CD14-positive monocyte (primary cell): ENCODE measurements around the gene OSBPL6. TPM values are rescaled to one million over a fixed set of nuclear protein-coding genes. Genes with fewer than 3 reads are reported as not detected.

Experiments
- DNase-seq, 3 donors: peaks; one replicate each; pipeline ENCODE4 v3.0.0-alpha.2; 2011 to 2022
- H2AFZ ChIP-seq: 2 replicates; pipeline ENCODE4 v1.6.0; 2012; ENCODE audit warnings: mild to moderate bottlenecking, low read depth, low read length, inconsistent platforms; ENCODE audit not compliant: insufficient read depth, poor library complexity, severe bottlenecking
- H3K27ac ChIP-seq, 2 donors: 1 replicate in 1 of 2; 2 replicates in 1 of 2; pipeline ENCODE4 v1.5.1; 2012 to 2013; ENCODE audit warnings: low read length in 2 of 2, control low read depth in 1 of 2, inconsistent platforms in 1 of 2, low read depth in 1 of 2, mild to moderate bottlenecking in 1 of 2
- H3K27me3 ChIP-seq, 2 donors: one replicate each; pipeline versions ENCODE4 v1.6.0 to v1.6.1; 2011 to 2013; ENCODE audit warnings: low read length in 2 of 2; ENCODE audit not compliant: control insufficient read depth in 2 of 2, insufficient read depth in 2 of 2
- H3K36me3 ChIP-seq, 2 donors: replicated peaks in 1 of 2; 1 replicate in 1 of 2; 2 replicates in 1 of 2; pipeline versions ENCODE4 v1.5.1 to v1.6.1; 2012 to 2013; ENCODE audit warnings: low read length in 2 of 2, control low read depth in 1 of 2, inconsistent platforms in 1 of 2, mild to moderate bottlenecking in 1 of 2; ENCODE audit not compliant: insufficient read depth in 2 of 2, control insufficient read depth in 1 of 2
- H3K4me1 ChIP-seq, 2 donors: 1 replicate in 1 of 2; 2 replicates in 1 of 2; pipeline versions ENCODE4 v1.5.1 to v1.6.1; 2012 to 2013; ENCODE audit warnings: low read length in 2 of 2, control low read depth in 1 of 2, inconsistent platforms in 1 of 2, mild to moderate bottlenecking in 1 of 2, moderate library complexity in 1 of 2; ENCODE audit not compliant: insufficient read depth in 2 of 2, control insufficient read depth in 1 of 2
- H3K4me2 ChIP-seq: replicated peaks from 2 replicates; pipeline ENCODE3; 2012; ENCODE audit warnings: low read length, moderate library complexity, mild to moderate bottlenecking; ENCODE audit not compliant: poor library complexity, severe bottlenecking; ENCODE audit errors: extremely low read depth
- H3K4me3 ChIP-seq, 3 experiments: fragments of 200-600 bp in 1 of 3; sonication (generic) in 1 of 3; replicated peaks in 1 of 3; 1 replicate in 2 of 3; 2 replicates in 1 of 3; pipeline ENCODE4 v1.5.1; 2011 to 2013; ENCODE audit warnings: low read length in 3 of 3, mild to moderate bottlenecking in 3 of 3, control low read depth in 2 of 3, low read depth in 2 of 3, inconsistent platforms in 1 of 3, moderate library complexity in 1 of 3
- H3K79me2 ChIP-seq: 2 replicates; pipeline ENCODE4 v1.6.0; 2012; ENCODE audit warnings: mild to moderate bottlenecking, control low read depth, inconsistent platforms, low read length, moderate library complexity; ENCODE audit not compliant: insufficient read depth
- H3K9ac ChIP-seq: 2 replicates; pipeline ENCODE4 v1.6.0; 2017; ENCODE audit warnings: low read length, mild to moderate bottlenecking; ENCODE audit not compliant: insufficient read depth, poor library complexity, severe bottlenecking
- H3K9me3 ChIP-seq, 2 donors: replicated peaks in 1 of 2; 1 replicate in 1 of 2; 2 replicates in 1 of 2; pipeline versions ENCODE4 v1.5.1 to v1.6.1; 2012 to 2013; ENCODE audit warnings: low read length in 2 of 2, control low read depth in 1 of 2; ENCODE audit not compliant: control insufficient read depth in 1 of 2, insufficient read depth in 1 of 2
- H4K20me1 ChIP-seq: 2 replicates; pipeline ENCODE4 v1.6.0; 2012; ENCODE audit warnings: mild to moderate bottlenecking, low read length, control low read depth, moderate library complexity; ENCODE audit not compliant: insufficient read depth
- H3K27ac Mint-ChIP-seq, 7 donors: one replicate each; pipeline ENCODE4 v1.8.0; 2020; ENCODE audit warnings: mild to moderate bottlenecking in 7 of 7, mixed read lengths in 7 of 7, moderate library complexity in 6 of 7, inconsistent platforms in 2 of 7
- H3K27me3 Mint-ChIP-seq, 3 donors: one replicate each; pipeline ENCODE4 v1.8.0; 2021 to 2022; ENCODE audit warnings: low read depth in 3 of 3, mild to moderate bottlenecking in 3 of 3, mixed read lengths in 3 of 3, moderate library complexity in 3 of 3, inconsistent platforms in 1 of 3
- H3K36me3 Mint-ChIP-seq, 2 donors: one replicate each; pipeline ENCODE4 v1.8.0; 2020; ENCODE audit warnings: mixed read lengths in 2 of 2, inconsistent platforms in 1 of 2, mild to moderate bottlenecking in 1 of 2
- H3K4me1 Mint-ChIP-seq: one replicate; pipeline ENCODE4 v1.8.0; 2020; ENCODE audit warnings: mild to moderate bottlenecking, mixed read lengths
- H3K4me3 Mint-ChIP-seq, 2 donors: one replicate each; pipeline ENCODE4 v1.8.0; 2020; ENCODE audit warnings: mild to moderate bottlenecking in 2 of 2, mixed read lengths in 2 of 2, moderate library complexity in 1 of 2
- H3K9me3 Mint-ChIP-seq, 7 donors: one replicate each; pipeline ENCODE4 v1.8.0; 2020 to 2022; ENCODE audit warnings: mixed read lengths in 7 of 7, mild to moderate bottlenecking in 6 of 7, moderate library complexity in 6 of 7, inconsistent platforms in 2 of 7
- CTCF ChIP-seq: fragments of 200-600 bp; IDR thresholded peaks from one replicate; pipeline ENCODE4 v1.8.0; 2022; ENCODE audit warnings: antibody characterized with exemption, mild to moderate bottlenecking
- WGBS: methylation state at CpG from one replicate; pipeline ENCODE4 v1.1.5; 2013; ENCODE audit warnings: missing lambda C conversion rate; ENCODE audit not compliant: insufficient coverage; 5-methylcytosine and 5-hydroxymethylcytosine counted together
- intact Hi-C, 2 donors: fragments of 100-400 bp; cut with micrococcal nuclease; formaldehyde crosslinking; loops; one replicate each; pipeline versions ENCODE4 v1.15.0 to v1.15.1; 2023
- polyA plus RNA-seq, 3 donors: library from polyadenylated mRNA; depleted of rRNA in 1 of 3; unstranded in 2 of 3; stranded (reverse) in 1 of 3; fragments of 300-500 nt in 2 of 3; fragments of >200 nt in 1 of 3; fragmentation: Illumina TruSeq in 2 of 3; gene quantifications; 1 replicate in 2 of 3; 2 replicates in 1 of 3; pipeline ENCODE4 v1.2.3, GENCODE V29; 2012 to 2021

Gene OSBPL6
- polyA plus RNA-seq, 3 donors: not detected

- Histone ChIP-seq H3K4me2 (peak overlapping the region; percentile 81), H3K79me2 (peaks cover 18% of the 10 kb centered on the region), H4K20me1 (no peaks in the 10 kb centered on the region), H3K4me1 (peaks cover 10 to 23% of the 10 kb centered on the region in 2 donors), H3K9ac (peak overlapping the region; percentile 81), H3K27ac (peak overlapping the region; percentile 91), H3K4me3 (peak overlapping the region; percentile 68 to 85 (median 79)), H3K27me3 (no peaks in the 10 kb centered on the region), H3K36me3 (no peaks in the 10 kb centered on the region), H3K9me3 (no peaks in the 10 kb centered on the region), H2AFZ (peak overlapping the region; percentile 89)
- Mint-ChIP-seq H3K9me3 (no peaks in the 10 kb centered on the region), H3K4me1 (peaks cover 25% of the 10 kb centered on the region), H3K36me3 (no peaks in the 10 kb centered on the region), H3K4me3 (peak overlapping the region; percentile 88 to 95), H3K27ac (peak overlapping the region; percentile 95 to 99 (median 98)), H3K27me3 (no peaks in the 10 kb centered on the region)
- DNase-seq: peak; percentile 65 to 69 (median 66)
- TF ChIP-seq CTCF: no peak
- intact Hi-C loops: no loop called here
- under 1% methylated on average over 41 of the region's 45 CpGs for WGBS
These were observed 219.4 kb downstream of the OSBPL6 start for GRCh38 chr2:178413472-178414265.

- peak overlapping the region; percentile 68 to 85 (median 79) for H3K4me3 ChIP-seq
- H3K9ac ChIP-seq: peak overlapping the region; percentile 81
- H3K9me3 ChIP-seq: no peaks in the 10 kb centered on the region
- Mint-ChIP-seq H3K4me3 (peak overlapping the region; percentile 88 to 95), H3K27me3 (no peaks in the 10 kb centered on the region), H3K36me3 (peaks cover 2 to 3% of the 10 kb centered on the region in 2 donors), H3K27ac (peak overlapping the region; percentile 84 to 99 (median 96)), H3K4me1 (peaks cover 25% of the 10 kb centered on the region), H3K9me3 (no peaks in the 10 kb centered on the region)
- TF ChIP-seq CTCF: peak; percentile 94
- 7% methylated on average over 12 of the region's 21 CpGs for WGBS
- peaks cover 18% of the 10 kb centered on the region for H3K79me2 ChIP-seq
- no peaks in the 10 kb centered on the region for H3K27me3 ChIP-seq
- H3K36me3 ChIP-seq: no peaks in the 10 kb centered on the region
- no peaks in the 10 kb centered on the region for H4K20me1 ChIP-seq
- peak overlapping the region; percentile 91 for H3K27ac ChIP-seq
- H3K4me1 ChIP-seq: peaks cover 10 to 23% of the 10 kb centered on the region in 2 donors
- intact Hi-C loops: no loop called here
- peak; percentile 89 to 93 (median 93) for DNase-seq
- H3K4me2 ChIP-seq: peak overlapping the region; percentile 81
- peak overlapping the region; percentile 89 for H2AFZ ChIP-seq
These were observed 220.2 kb downstream of the OSBPL6 start for GRCh38 chr2:178414266-178415247.
